Ishikawa (cell line): Measurements from ENCODE around the gene HOTAIR.

Source experiments
- CEBPB ChIP-seq: IDR thresholded peaks from 2 replicates; pipeline ENCODE4 v1.6.1; 2012
- EP300 ChIP-seq: IDR thresholded peaks from 2 replicates; pipeline ENCODE4 v1.6.1; 2012; ENCODE audit warnings: borderline replicate concordance
- NFIC ChIP-seq: IDR thresholded peaks from 2 replicates; pipeline ENCODE4 v1.6.1; 2012
- TEAD4 ChIP-seq: IDR thresholded peaks from 2 replicates; pipeline ENCODE4 v1.6.1; 2012
- ZBTB7A ChIP-seq: IDR thresholded peaks from 2 replicates; pipeline ENCODE4 v1.6.1; 2012; ENCODE audit warnings: low read depth
- TF ChIP-seq, protein P1 (sequence below): IDR thresholded peaks from 2 replicates; pipeline ENCODE4 v1.6.1; 2012
- TF ChIP-seq, protein P2 (sequence below): IDR thresholded peaks from 2 replicates; pipeline ENCODE4 v1.6.1; 2012; ENCODE audit warnings: low read depth, mild to moderate bottlenecking

DNA sequence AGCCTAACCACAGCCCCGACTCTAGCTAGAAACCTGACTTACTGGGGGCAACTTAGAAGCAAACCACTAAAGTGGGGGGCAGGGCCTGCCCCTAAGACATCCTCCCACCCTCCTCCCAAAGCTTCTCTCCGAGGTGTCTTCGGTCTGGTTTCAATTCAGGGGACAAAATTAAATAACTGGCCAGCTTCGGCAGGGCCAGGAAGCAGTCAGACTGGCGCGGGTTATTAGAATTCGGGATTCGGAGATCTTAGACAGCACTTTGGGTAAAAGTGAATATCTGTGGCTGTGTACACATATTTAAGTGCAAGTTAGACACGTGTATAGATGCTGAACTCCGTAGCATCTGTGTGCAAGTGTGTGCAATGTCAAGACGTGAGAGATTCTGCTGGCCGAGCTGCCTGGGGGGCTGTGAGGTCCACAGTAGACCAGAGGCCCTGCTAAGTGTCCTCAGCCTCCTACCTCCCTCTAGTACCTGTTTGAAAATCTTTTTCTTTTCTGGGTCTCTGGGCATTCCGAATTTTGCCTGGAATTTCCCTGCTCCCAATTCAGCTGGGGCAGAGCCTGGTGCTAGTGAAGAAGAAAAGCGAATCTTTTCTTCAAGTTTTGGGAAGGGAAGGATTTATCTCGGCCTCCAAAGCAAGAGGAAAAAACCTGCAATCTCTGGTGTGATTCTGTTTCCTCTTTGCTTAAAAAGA is 6.2 kb upstream of the HOTAIR start:
- no peak for TF ChIP-seq CEBPB
- TF ChIP-seq EP300 = no peak
- TF ChIP-seq, protein P1, sequence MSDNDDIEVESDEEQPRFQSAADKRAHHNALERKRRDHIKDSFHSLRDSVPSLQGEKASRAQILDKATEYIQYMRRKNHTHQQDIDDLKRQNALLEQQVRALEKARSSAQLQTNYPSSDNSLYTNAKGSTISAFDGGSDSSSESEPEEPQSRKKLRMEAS = no peak
- TF ChIP-seq NFIC = no peak
- TF ChIP-seq, protein P2, sequence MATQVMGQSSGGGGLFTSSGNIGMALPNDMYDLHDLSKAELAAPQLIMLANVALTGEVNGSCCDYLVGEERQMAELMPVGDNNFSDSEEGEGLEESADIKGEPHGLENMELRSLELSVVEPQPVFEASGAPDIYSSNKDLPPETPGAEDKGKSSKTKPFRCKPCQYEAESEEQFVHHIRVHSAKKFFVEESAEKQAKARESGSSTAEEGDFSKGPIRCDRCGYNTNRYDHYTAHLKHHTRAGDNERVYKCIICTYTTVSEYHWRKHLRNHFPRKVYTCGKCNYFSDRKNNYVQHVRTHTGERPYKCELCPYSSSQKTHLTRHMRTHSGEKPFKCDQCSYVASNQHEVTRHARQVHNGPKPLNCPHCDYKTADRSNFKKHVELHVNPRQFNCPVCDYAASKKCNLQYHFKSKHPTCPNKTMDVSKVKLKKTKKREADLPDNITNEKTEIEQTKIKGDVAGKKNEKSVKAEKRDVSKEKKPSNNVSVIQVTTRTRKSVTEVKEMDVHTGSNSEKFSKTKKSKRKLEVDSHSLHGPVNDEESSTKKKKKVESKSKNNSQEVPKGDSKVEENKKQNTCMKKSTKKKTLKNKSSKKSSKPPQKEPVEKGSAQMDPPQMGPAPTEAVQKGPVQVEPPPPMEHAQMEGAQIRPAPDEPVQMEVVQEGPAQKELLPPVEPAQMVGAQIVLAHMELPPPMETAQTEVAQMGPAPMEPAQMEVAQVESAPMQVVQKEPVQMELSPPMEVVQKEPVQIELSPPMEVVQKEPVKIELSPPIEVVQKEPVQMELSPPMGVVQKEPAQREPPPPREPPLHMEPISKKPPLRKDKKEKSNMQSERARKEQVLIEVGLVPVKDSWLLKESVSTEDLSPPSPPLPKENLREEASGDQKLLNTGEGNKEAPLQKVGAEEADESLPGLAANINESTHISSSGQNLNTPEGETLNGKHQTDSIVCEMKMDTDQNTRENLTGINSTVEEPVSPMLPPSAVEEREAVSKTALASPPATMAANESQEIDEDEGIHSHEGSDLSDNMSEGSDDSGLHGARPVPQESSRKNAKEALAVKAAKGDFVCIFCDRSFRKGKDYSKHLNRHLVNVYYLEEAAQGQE = no peak
- TF ChIP-seq TEAD4 = no peak
- TF ChIP-seq ZBTB7A = no peak
